HG03469 (cell line): ENCODE results near the gene TSPAN12.
A peak's percentile ranks its signal among the peaks of the same experiment; 100 is the strongest.

ENCODE experiments used
- ATAC-seq: cut with Tn5 transposase; IDR thresholded peaks from one replicate; pipeline ENCODE4 v1.9.1; 2021; ENCODE audit warnings: mild to moderate bottlenecking, moderate library complexity, moderate number of reproducible peaks; ENCODE audit not compliant: unreplicated experiment

TSPAN12 gene

DNA sequence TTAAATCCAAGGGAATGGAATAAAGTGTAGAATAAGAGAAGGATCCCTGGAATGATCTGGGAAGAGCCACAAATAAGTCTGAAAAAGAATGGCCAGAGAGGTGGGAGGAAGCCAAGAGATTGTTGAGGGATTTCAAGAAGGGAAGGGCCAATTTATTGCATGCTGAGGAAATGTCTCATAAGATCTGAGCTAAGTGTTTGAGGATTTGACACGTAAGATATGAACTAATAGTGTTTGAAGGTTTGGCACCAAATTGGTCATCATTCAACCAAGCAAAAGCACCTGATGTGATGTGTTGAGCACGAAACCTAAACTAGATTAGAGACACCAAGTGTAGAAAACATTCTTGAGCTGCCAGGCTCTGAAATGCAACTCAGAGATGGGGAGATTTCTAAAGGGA is 97.9 kb downstream of the TSPAN12 start:
- ATAC-seq: peak; percentile 61

DNA sequence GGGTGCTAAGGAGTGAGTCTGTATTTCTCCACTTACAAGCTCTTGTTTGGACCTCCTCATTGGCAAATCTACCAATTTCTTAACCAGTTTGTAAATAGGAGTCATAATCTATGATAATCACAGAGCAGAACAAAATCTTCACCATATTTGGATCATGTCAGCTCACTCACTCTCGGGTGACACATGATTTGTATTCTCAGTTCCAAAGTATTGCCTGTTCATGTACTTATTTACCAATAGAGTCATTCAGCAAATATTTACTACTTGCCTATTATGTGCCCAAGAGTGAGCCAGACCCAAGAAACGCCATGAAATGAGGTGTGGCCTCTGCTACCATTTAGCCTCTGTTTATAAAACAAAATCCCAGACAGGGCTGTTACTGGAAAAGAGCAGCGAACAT is 114.8 kb downstream of the TSPAN12 start:
- no peak for ATAC-seq

DNA sequence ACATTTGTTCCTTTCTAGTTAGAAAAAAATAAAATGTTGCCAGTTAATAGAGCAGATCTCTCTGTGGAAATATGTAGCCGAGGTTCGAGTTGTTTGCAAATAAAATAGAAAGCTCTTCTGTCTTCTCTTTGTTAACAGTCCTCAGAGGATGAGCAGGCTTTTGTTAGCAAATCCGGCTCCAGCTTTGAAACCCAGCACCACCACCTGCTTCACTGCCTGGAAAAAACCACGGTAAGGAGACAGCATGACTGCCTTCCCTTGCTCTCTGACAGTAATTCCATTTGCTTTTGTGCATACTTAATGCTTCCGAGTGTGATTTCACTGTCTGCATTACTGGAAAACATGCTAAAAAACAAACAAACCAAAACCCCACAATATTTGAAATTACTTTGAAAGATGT is 115.6 kb downstream of the TSPAN12 start:
- ATAC-seq: no peak

GRCh38 chr7:120741371-120742042 is 116.4 kb downstream of the TSPAN12 start:
- ATAC-seq: no peak

DNA sequence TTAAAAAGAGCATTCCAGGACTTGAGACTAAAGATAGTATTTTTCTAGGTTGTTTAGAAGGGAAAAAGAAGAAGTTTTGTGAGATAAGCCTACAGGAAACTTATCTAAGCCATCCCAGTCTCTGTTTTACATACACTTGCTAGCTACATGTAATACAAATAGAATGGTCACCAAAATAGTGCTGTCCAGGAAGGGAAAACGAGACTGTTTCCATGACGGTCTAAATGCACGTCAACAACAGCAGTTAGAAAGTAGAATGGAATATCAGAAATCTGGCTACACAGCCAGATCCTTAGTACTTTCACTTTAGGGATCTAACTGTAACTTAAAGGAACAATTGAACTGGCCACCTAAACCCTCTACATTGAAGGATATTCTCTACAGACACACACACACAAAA is 117.6 kb downstream of the TSPAN12 start:
- no peak for ATAC-seq

- ATAC-seq: no peak
Observed at GRCh38 chr7:120738816-120739215, 119.1 kb downstream of the TSPAN12 start.
